HG02852 (cell line): ENCODE results near the gene ACYP2.
"Not testable (repeated sequence)": the region's sequence is repeated elsewhere in the genome, so short reads cannot be mapped to it uniquely, and the experiment has no call there.

Experiments used
- ATAC-seq: cut with Tn5 transposase; IDR thresholded peaks from one replicate; pipeline ENCODE4 v1.9.1; 2021; ENCODE audit warnings: mild to moderate bottlenecking, moderate library complexity; ENCODE audit not compliant: unreplicated experiment

The ACYP2 gene

DNA sequence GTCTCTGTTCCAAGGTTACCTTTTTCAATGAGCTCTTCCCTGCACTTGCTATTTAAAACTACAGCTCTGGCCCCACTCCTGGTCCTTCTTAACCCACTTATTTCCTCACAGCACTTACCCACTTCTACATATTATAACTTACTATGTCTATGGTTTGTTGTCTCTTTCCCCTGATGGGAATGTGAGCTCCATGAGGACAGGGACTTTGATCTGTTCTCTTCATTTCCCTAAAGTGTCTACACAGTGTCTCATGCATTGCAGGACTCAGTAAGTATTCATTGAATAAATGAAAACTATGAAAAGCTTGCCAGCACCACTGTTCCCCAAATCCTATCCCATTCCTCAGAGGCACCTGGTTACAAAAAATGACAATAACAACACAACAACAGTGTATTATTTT, 18.3 kb upstream of the ACYP2 start:
- ATAC-seq, result no peak

DNA sequence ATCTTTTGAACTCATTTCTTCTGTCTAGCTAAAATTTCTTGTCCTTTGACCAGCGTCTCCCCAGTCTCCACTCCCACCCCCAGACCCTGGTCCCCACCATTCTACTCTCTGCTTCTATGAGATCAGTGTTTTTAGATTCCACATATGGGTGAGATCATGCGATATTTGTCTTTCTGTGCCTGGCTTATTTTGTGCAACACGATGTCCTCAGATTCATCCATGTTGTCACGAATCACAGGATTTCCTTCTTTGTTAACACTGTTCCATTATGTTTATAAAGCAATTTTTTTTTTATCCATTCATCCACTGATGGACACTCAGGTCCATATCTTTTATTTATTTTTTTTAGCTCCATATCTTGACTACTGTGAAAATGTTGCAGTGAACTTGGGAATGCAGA, 16.0 kb upstream of the ACYP2 start:
- no peak for ATAC-seq

DNA sequence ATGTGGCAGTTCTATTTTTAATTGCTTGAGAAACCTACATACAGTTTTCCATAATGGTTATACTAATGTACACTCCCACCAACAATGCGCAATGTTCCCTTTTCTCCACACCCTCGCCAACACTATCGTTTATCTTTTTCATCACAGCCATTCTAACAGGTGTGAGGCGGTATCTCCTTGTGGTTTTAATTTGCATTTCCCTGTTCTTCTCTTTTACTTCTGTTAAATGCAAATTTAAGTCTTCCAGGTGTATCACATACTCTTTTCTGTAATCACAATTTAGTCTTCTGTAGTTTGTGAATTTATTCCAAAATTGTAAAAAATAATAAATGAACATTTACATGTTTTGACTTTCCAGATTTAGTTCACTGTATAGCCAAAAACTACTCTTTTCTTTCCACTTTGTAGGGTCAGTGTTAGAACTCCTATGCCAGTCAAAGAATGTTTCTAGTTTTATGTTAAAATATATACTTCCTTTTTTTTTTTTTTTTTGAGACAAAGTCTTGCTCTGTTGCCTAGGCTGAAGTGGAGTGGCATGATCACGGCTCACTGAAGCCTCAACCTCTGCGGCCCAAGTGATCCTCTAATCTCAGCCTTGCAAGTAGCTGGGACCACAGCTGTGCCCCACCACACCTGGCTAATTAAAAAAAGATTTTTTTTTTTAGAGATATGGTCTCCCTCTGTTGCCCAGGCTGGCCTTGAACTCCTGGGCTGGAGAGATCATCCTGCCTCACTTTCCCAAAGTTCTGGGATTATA, 15.4 kb upstream of the ACYP2 start:
- ATAC-seq, result peak; percentile 87

DNA sequence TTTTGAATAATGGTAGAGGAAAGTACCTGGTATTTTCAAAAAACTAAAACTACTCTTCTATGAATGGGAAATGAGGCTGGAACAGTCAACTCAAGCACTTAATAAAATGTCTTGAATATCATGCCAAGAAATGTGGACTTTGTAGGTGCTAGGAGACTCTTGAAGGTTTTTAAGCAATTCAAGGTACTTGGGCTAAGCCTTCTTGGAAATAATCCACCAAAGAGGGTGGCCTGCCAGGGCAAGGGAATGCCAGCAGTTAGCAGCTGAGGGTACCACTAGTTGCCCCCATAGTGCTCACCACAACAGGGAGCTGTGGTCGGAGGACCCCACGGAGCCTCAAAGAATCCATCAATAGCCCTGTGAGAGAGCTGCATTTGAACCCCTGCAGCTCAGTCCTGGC, 14.6 kb upstream of the ACYP2 start:
- no peak for ATAC-seq

DNA sequence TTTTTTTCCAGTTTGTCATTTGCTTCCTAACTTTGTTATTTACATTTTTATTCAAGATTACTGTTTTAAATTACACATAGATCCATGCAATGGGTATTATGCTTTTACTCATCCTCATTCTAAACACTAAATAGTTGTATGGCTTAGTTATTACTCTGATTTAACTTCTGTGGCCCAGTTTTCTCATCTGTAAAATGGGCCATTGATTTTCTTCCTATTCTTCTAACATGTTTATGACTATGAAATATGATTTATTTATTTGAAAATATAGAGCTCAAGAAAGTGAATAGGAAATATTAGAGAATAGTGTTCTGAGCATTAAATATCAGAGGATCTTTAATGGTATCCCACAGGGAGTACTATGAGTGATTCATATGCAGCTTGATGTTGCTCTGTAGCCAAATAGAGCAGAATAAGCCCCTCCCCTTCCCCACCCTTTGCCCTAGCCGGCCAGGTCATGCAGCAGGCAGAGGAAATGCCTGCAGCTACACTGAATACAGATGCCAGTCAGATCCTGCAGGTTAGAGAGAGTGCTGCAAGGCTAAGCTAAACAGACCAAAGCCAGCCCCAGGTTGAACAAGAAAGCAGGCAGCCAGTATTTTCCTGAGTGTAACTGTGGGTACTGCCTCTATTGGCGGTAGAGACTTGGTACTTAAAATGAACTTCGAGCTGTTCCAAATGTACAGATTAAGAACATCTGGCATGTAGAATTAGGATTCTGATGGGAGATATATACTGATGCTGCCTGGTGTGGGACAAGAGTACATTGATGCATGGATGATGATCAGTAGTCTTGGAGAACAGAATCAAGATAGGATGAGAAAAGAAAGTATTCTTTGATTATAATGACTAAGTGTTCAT, 11.7 kb upstream of the ACYP2 start:
- no peak for ATAC-seq

DNA sequence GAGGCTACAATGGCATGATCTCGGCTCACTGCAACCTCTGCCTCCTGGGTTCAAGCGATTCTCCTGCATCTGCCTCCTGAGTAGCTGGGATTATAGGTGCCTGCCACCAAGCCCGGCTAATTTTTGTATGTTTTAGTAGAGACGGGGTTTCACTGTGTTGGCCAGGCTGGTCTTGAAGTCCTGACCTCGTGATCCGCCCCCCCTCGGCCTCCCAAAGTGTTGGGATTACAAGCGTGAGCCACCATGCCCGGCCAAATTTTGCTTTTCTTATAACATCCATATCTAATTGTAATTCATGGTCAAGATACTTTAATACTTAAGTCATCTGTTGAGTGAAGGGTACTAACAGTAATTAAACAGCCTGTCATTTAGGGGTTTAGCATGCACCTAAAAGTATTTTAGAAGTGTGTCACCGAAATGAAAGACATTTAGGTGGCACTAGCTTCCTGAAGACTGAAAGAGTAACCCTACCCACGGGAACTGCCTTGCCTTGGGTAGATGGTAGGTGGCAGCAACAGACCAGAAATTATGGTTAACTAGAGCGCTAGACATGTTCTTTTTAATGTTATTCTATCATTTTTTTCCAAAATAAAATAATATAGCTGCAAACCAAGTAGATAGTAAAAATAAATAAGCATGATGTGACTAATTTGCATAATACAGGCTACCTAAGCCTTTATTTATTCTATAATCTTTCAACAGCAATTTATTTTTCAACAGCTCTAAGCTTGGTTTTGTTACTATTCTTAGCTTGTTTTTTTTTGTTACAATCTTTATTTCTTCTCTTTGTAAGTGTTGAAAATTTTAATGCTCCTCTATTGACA, 8.6 kb upstream of the ACYP2 start:
- ATAC-seq, result no peak

DNA sequence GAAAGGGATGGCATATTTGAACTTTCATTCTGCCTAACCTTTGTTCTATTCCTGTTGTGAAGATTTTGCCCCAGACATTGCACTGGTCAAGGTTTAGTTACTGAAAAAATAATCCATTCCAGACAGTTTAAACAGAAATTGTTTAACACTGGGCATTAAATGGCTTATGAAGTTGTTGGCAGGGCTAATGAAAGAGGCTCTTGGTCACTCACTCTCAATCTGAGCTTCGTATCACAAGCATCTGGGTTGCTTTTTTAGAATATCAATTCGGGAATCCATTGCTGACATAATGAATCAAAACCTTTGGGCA, 8.0 kb upstream of the ACYP2 start:
- no peak for ATAC-seq

DNA sequence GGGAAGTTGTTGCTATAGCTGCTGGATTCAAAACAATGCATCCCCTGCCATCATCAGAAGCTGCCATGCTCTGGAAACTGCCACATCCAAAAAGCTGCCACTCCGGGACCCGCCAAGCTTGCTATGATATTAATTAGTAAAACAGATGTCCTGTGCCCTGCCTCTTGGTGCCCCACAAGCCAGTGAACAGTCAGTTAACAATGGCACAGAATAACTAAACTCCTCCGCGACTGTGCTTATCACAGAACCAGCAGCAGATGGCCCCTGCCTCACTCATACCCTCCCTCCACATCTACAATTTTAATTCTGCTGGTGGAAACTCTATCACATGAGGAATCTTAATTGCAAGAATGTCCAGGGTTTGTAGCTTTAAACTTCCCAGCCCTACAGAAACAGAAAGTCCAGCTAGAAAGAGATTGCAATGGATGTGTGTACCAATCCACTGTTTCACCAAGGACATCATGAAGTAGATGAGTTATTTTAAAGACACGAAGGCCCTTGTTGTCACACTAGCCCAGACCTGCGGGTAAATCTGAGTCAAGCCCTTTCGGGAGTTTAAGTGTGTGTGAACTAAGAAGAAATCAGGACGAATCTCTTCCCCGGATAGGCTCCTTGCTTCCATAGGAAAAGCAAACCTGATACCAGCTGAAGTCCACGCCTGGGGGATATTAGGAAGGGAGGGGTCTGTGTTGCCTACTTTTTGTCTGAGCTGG, 7.4 kb upstream of the ACYP2 start:
- ATAC-seq, result no peak

DNA sequence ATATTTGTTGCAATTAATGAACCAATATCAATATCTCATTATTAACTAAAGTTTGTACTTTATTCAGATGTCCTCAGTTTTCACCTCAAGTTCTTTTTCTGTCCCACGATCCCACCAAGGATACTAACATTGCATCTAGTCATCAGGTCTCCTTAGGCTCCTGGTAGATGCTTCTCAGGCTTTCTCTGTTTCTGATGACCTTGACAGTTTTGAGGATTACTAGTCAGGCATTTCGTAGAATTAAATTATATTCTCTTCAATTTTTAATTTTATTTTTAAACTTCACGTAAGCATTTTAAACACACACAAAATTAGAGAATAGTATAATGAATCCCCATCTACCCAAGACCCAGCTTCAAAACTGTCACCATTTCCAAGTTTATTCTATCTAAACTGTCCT, 5.6 kb upstream of the ACYP2 start:
- ATAC-seq, result no peak

DNA sequence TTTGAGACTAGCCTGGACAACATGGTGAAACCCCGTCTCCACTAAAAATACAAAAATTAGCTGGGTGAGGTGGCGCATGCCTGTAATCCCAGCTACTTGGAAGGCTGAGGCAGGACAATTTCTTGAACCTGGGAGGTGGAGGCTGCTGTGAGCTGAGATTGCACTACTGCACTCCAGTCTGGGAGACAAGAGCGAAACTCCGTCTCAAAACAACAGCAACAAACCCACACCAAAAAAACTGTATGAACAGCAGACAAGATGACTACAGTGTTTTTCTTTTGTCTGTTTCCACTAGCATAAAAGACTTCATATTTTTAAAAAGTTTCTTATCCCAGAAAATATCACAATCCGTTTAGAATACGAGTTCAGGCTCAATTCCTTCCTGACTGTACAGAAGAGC, 936 bp upstream of the ACYP2 start:
- not testable (repeated sequence) for ATAC-seq

DNA sequence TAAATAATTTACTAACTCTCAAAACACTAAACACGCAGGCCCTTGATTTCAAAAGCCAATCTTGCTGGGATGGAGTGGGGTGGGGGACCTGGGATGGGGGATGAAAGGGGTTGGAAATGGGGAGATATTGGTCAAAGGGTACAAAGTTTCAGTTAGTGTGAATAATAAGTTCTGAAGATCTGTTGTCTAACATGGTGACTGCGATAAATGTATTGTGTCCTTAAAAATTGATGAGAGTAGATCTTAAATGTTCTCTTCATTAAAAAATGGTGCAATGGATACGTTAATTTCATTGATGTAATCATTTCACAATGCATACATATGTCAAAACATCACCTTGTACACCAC, 505 bp upstream of the ACYP2 start:
- ATAC-seq, result no peak

DNA sequence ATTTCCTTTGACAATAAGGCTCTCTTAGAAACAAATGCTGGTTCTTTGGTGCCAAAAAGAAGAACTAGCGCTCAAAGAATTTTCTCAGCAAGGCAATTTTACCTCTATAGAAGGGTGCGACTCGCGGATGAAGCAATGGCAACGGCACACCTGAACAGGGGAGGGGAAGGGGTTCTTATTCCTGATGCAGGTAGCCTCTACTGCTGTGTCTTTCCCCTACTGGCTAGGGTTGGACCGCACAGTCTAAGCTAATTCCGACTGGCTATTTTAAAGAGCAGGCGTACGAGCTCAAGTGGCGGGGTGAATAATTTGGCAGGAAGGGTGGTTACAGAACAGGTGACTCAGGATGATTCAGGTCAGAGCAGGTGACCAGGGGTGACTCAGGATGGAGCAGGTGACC, 1.2 kb downstream of the ACYP2 start:
- ATAC-seq, result not testable (repeated sequence)

DNA sequence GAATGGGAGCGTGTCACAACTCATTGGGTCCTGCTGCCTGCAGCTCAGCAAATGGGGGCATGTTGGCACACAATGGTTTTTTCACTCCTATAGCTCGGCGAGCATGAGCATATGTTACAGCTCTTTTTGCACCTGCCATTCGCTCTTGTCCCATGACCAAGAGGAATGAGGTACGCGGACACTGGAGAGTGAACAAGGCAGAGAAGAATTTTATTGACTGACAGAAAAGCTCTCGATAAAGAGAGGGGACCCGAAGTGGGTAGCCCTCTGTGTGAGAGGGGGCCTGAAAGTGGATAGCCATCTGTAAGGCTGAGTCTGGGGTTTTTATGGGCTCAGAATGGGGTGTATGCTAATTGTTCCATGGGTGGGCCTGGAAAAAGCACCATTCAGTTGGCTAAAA, 5.5 kb downstream of the ACYP2 start:
- no peak for ATAC-seq

DNA sequence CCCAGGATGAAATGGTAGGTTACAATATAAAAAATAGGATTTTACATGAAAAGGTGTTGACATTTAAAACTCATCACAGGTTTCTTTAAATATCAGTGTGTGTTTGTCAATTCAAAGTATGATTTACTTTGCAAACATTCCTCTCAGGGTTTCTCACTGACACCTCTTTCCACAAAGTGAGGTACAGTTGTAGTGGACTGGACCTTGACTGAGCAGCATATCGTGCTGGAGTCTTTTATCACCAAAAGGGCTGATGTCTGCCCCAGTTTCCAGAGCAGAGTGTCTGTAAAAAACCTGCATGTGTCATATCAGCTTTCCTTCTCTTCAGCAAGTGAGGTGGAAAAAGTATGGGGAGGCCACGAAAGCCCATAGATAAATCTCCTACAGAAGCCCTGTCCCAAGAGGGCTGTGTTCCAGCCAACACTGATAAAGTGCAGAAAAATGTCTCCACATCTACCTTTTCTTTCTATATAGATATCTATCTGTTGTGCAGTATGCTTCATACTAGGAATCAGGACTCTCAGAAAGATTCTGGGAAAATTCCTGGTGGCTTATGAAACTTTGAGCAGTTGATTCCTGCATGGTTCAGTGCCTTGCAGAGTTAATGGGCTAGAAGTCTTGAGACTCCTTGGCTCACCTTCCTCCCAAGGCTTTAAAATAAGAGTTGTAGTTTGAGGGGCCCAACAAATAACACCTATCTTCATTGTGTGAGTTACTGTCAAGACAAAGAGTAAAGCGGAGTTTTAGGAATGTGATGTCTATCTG, 6.9 kb downstream of the ACYP2 start:
- no peak for ATAC-seq

DNA sequence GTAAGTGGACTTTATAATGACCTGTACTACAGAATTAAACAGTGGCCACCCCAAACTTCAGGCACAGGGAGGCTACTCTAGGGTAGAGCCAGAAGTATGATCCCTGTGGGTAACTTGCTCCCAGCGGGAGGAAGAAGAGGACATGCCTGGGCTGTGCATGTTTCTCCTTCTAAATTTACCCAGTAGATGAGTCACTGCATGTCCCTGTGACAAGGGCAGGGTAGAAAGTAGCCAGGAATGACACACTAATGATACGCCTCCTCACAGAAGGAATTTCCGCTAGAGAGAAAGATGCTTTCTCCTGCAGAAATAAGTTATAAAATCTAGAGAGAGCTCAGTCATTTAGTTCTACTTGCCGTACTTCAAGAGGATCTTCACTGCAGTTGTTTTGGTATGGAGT, 7.5 kb downstream of the ACYP2 start:
- no peak for ATAC-seq

DNA sequence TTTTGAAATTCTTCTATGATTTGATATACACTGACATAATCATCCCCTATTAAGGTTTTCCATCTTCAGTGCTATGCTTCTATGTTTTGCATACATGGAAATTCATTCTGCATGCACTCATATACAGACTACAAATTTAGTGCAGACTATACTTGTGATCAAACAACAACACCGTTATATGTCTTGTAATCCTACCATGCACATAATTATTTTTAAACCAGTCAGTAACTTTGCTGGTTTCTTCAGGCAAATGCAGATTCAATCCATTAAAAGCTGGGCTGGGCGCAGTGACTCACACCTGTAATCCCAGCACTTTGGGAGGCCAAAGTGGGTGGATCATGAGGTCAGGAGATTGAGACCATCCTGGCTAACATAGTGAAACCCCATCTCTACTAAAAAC, 11.8 kb downstream of the ACYP2 start:
- not testable (repeated sequence) for ATAC-seq

DNA sequence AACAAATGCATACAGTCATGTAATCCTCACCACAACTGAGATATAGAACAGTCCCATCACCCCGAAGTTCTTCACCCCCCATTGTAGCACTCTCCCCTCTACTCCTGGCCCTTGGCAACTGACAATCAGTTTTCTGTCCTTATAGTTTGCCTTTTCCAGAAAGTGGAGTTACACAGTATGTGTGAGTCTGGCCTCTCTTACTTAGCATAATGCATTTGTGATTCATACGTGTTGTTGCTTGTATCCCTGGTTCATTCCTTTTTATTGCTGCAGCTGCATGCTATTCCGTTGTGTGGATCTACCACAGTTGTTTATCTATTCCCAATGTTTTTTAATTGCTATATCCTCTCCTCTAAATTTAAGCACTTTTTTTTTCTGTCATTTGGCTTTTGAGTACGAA, 17.6 kb downstream of the ACYP2 start:
- ATAC-seq, result no peak

DNA sequence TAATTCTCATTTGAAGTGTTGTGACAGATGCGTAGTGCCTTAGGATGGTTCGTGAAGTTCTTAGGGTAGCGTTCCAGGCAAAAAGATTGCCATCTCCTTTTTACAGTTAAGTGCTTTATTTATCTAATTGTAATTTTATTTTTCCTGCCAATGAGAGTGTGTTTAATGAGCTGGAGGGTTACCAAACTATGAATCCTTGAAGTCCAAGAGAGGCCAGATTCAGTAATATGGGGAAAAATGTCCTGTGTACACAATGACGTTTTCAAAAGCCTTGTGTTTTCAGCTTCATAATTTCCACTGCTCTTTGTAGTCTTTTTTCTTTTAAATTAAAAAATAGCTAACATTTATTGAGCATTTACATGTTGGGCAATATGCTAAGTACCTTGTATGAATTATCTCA, 23.8 kb downstream of the ACYP2 start:
- no peak for ATAC-seq

DNA sequence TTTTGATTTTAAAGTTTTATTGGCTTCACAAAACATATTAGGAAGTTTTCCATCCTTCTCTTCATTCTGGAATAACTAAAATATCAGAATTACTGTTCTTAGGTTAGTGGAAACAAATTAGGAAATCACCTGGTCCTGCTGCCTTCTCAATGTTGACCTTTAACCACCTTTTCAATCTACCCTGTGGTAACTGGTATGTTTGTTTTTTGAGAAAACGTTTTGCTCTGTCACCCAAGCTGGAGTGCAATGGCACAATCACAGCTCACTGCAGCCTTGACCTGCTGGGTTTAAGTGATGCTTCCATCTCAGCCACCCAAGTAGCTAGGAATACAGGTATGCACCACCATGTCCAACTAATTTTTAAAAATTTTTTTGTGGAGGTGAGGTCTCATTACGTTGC, 28.4 kb downstream of the ACYP2 start:
- ATAC-seq, result no peak

DNA sequence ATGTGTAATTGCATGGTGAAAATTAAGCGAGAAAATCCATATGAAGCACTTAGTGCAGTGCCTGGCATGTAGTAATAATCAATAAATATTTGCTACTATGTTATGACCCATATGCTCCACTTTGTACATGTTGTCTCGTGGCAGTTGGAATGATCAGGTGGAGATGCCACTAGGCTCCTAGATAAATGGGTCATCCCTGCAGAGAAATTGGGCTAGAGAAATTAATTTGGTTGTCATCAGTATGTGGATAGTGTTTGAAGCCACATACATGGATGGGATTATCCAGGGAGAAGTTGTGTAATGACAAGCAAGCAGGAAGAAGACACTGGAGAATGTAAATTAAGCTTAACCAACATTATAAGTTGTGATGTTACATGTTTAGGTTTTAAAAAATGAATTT, 33.0 kb downstream of the ACYP2 start:
- no peak for ATAC-seq
